CD14-positive monocyte (primary cell): ENCODE data around the gene RAB43. TPM values are rescaled to one million over a fixed set of nuclear protein-coding genes. Genes with fewer than 3 reads are reported as not detected.

Experiments
- DNase-seq, 3 donors: peaks; one replicate each; pipeline ENCODE4 v3.0.0-alpha.2; 2011 to 2022
- H2AFZ ChIP-seq: 2 replicates; pipeline ENCODE4 v1.6.0; 2012; ENCODE audit warnings: mild to moderate bottlenecking, low read depth, low read length, inconsistent platforms; ENCODE audit not compliant: insufficient read depth, poor library complexity, severe bottlenecking
- H3K27ac ChIP-seq, 2 donors: 1 replicate in 1 of 2; 2 replicates in 1 of 2; pipeline ENCODE4 v1.5.1; 2012 to 2013; ENCODE audit warnings: low read length in 2 of 2, control low read depth in 1 of 2, inconsistent platforms in 1 of 2, low read depth in 1 of 2, mild to moderate bottlenecking in 1 of 2
- H3K27me3 ChIP-seq, 2 donors: one replicate each; pipeline versions ENCODE4 v1.6.0 to v1.6.1; 2011 to 2013; ENCODE audit warnings: low read length in 2 of 2; ENCODE audit not compliant: control insufficient read depth in 2 of 2, insufficient read depth in 2 of 2
- H3K36me3 ChIP-seq, 2 donors: replicated peaks in 1 of 2; 1 replicate in 1 of 2; 2 replicates in 1 of 2; pipeline versions ENCODE4 v1.5.1 to v1.6.1; 2012 to 2013; ENCODE audit warnings: low read length in 2 of 2, control low read depth in 1 of 2, inconsistent platforms in 1 of 2, mild to moderate bottlenecking in 1 of 2; ENCODE audit not compliant: insufficient read depth in 2 of 2, control insufficient read depth in 1 of 2
- H3K4me1 ChIP-seq, 2 donors: 1 replicate in 1 of 2; 2 replicates in 1 of 2; pipeline versions ENCODE4 v1.5.1 to v1.6.1; 2012 to 2013; ENCODE audit warnings: low read length in 2 of 2, control low read depth in 1 of 2, inconsistent platforms in 1 of 2, mild to moderate bottlenecking in 1 of 2, moderate library complexity in 1 of 2; ENCODE audit not compliant: insufficient read depth in 2 of 2, control insufficient read depth in 1 of 2
- H3K4me2 ChIP-seq: replicated peaks from 2 replicates; pipeline ENCODE3; 2012; ENCODE audit warnings: low read length, moderate library complexity, mild to moderate bottlenecking; ENCODE audit not compliant: poor library complexity, severe bottlenecking; ENCODE audit errors: extremely low read depth
- H3K4me3 ChIP-seq, 3 experiments: fragments of 200-600 bp in 1 of 3; sonication (generic) in 1 of 3; replicated peaks in 1 of 3; 1 replicate in 2 of 3; 2 replicates in 1 of 3; pipeline ENCODE4 v1.5.1; 2011 to 2013; ENCODE audit warnings: low read length in 3 of 3, mild to moderate bottlenecking in 3 of 3, control low read depth in 2 of 3, low read depth in 2 of 3, inconsistent platforms in 1 of 3, moderate library complexity in 1 of 3
- H3K79me2 ChIP-seq: 2 replicates; pipeline ENCODE4 v1.6.0; 2012; ENCODE audit warnings: mild to moderate bottlenecking, control low read depth, inconsistent platforms, low read length, moderate library complexity; ENCODE audit not compliant: insufficient read depth
- H3K9ac ChIP-seq: 2 replicates; pipeline ENCODE4 v1.6.0; 2017; ENCODE audit warnings: low read length, mild to moderate bottlenecking; ENCODE audit not compliant: insufficient read depth, poor library complexity, severe bottlenecking
- H3K9me3 ChIP-seq, 2 donors: replicated peaks in 1 of 2; 1 replicate in 1 of 2; 2 replicates in 1 of 2; pipeline versions ENCODE4 v1.5.1 to v1.6.1; 2012 to 2013; ENCODE audit warnings: low read length in 2 of 2, control low read depth in 1 of 2; ENCODE audit not compliant: control insufficient read depth in 1 of 2, insufficient read depth in 1 of 2
- H4K20me1 ChIP-seq: 2 replicates; pipeline ENCODE4 v1.6.0; 2012; ENCODE audit warnings: mild to moderate bottlenecking, low read length, control low read depth, moderate library complexity; ENCODE audit not compliant: insufficient read depth
- H3K27ac Mint-ChIP-seq, 7 donors: one replicate each; pipeline ENCODE4 v1.8.0; 2020; ENCODE audit warnings: mild to moderate bottlenecking in 7 of 7, mixed read lengths in 7 of 7, moderate library complexity in 6 of 7, inconsistent platforms in 2 of 7
- H3K27me3 Mint-ChIP-seq, 3 donors: one replicate each; pipeline ENCODE4 v1.8.0; 2021 to 2022; ENCODE audit warnings: low read depth in 3 of 3, mild to moderate bottlenecking in 3 of 3, mixed read lengths in 3 of 3, moderate library complexity in 3 of 3, inconsistent platforms in 1 of 3
- H3K36me3 Mint-ChIP-seq, 2 donors: one replicate each; pipeline ENCODE4 v1.8.0; 2020; ENCODE audit warnings: mixed read lengths in 2 of 2, inconsistent platforms in 1 of 2, mild to moderate bottlenecking in 1 of 2
- H3K4me1 Mint-ChIP-seq: one replicate; pipeline ENCODE4 v1.8.0; 2020; ENCODE audit warnings: mild to moderate bottlenecking, mixed read lengths
- H3K4me3 Mint-ChIP-seq, 2 donors: one replicate each; pipeline ENCODE4 v1.8.0; 2020; ENCODE audit warnings: mild to moderate bottlenecking in 2 of 2, mixed read lengths in 2 of 2, moderate library complexity in 1 of 2
- H3K9me3 Mint-ChIP-seq, 7 donors: one replicate each; pipeline ENCODE4 v1.8.0; 2020 to 2022; ENCODE audit warnings: mixed read lengths in 7 of 7, mild to moderate bottlenecking in 6 of 7, moderate library complexity in 6 of 7, inconsistent platforms in 2 of 7
- CTCF ChIP-seq: fragments of 200-600 bp; IDR thresholded peaks from one replicate; pipeline ENCODE4 v1.8.0; 2022; ENCODE audit warnings: antibody characterized with exemption, mild to moderate bottlenecking
- WGBS: methylation state at CpG from one replicate; pipeline ENCODE4 v1.1.5; 2013; ENCODE audit warnings: missing lambda C conversion rate; ENCODE audit not compliant: insufficient coverage; 5-methylcytosine and 5-hydroxymethylcytosine counted together
- intact Hi-C, 2 donors: fragments of 100-400 bp; cut with micrococcal nuclease; formaldehyde crosslinking; loops; one replicate each; pipeline versions ENCODE4 v1.15.0 to v1.15.1; 2023
- polyA plus RNA-seq, 3 donors: library from polyadenylated mRNA; depleted of rRNA in 1 of 3; unstranded in 2 of 3; stranded (reverse) in 1 of 3; fragments of 300-500 nt in 2 of 3; fragments of >200 nt in 1 of 3; fragmentation: Illumina TruSeq in 2 of 3; gene quantifications; 1 replicate in 2 of 3; 2 replicates in 1 of 3; pipeline ENCODE4 v1.2.3, GENCODE V29; 2012 to 2021

RAB43 gene
- polyA plus RNA-seq, 3 donors, result 7.1 to 15.5 (median 8.5) TPM

DNA sequence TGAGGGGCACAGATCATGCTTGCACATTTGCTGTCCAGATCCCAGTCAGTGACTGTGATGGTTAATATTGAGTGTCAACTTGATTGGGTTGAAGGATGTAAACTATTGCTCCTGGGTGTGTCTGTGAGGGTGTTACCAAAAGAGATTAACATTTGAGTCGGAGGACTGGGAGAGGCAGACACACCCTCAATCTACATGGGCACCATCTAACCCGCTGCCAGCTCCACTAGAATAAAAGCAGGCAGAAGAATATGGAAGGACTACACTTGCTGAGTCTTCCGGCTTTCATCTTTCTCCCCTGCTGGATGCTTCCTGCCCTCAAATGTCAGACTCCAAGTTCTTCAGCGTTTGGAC, 55.9 kb downstream of the RAB43 start:
- no peak overlapping the region for H2AFZ ChIP-seq
- no peak overlapping the region for H3K4me3 ChIP-seq
- H3K9me3 ChIP-seq, result peaks cover 0 to 4% of the 10 kb centered on the region in 2 donors
- H3K27ac ChIP-seq, result no peak overlapping the region
- H3K27ac Mint-ChIP-seq, result no peak overlapping the region
- no peak for DNase-seq
- H3K27me3 ChIP-seq, result peaks cover 0 to 3% of the 10 kb centered on the region in 2 donors
- H3K27me3 Mint-ChIP-seq, result peaks cover 5 to 12% (median 11%) of the 10 kb centered on the region in 3 donors
- H3K4me1 Mint-ChIP-seq, result peaks cover 10% of the 10 kb centered on the region
- peaks cover 6 to 16% (median 14%) of the 10 kb centered on the region in 7 donors for H3K9me3 Mint-ChIP-seq
- no peaks in the 10 kb centered on the region for H4K20me1 ChIP-seq
- no peaks in the 10 kb centered on the region for H3K36me3 ChIP-seq
- intact Hi-C loops, result no loop called here
- peaks cover 4 to 10% of the 10 kb centered on the region in 2 donors for H3K4me1 ChIP-seq
- no peaks in the 10 kb centered on the region for H3K79me2 ChIP-seq
- H3K4me3 Mint-ChIP-seq, result no peak overlapping the region
- peaks cover 0 to 3% of the 10 kb centered on the region in 2 donors for H3K36me3 Mint-ChIP-seq
- WGBS, result 94% methylated on average over 3 of the region's 4 CpGs
- H3K9ac ChIP-seq, result no peak overlapping the region
- no peak for TF ChIP-seq CTCF
- no peak overlapping the region for H3K4me2 ChIP-seq

DNA sequence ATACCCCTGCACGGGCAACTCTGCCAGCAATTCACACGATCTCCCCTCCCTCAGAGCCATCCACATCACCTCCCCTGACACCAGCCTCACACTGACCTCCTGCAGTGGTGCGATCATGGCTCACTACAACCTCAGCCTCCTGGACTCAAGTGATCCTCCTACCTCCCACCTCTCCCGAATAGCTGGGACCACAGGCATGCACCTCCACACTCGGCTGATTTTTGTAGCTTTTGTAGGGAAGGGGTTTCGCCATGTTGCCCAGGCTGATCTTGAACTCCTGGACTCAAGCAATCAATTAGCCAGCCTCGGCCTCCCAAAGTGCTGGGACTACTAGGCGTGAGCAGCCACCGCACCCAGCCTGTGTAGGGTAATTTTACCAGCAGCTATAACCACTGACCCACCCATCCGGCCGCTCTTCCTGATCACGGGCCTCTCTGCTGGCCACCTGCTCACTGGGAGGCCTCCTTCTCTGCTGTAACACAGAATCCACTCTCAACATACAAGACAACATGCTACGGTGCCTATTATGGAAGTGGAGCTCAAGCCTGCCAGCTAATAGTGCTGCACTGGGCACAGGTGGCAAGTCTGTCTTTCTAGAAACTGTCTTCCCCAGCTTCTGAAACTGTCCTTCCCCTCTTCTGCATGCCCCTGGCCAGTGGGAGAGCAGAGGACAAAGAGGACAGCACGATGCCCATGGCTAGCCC, 56.4 kb downstream of the RAB43 start:
- Mint-ChIP-seq H3K27me3 (peaks cover 5 to 11% (median 9%) of the 10 kb centered on the region in 3 donors), H3K4me3 (no peak overlapping the region), H3K9me3 (peaks cover 6 to 16% (median 14%) of the 10 kb centered on the region in 7 donors), H3K27ac (peak overlapping the region in 2 of 7 donors; percentile 9 to 10), H3K4me1 (peaks cover 12% of the 10 kb centered on the region), H3K36me3 (peaks cover 0 to 3% of the 10 kb centered on the region in 2 donors)
- intact Hi-C loops, result no loop called here
- H3K4me3 ChIP-seq, result no peak overlapping the region
- no peak overlapping the region for H3K9ac ChIP-seq
- H4K20me1 ChIP-seq, result no peaks in the 10 kb centered on the region
- no peaks in the 10 kb centered on the region for H3K79me2 ChIP-seq
- H3K9me3 ChIP-seq, result peaks cover 0 to 4% of the 10 kb centered on the region in 2 donors
- no peak for DNase-seq
- WGBS, result 94% methylated on average over 8 of the region's 14 CpGs
- no peak overlapping the region for H3K27ac ChIP-seq
- H3K27me3 ChIP-seq, result peaks cover 0 to 3% of the 10 kb centered on the region in 2 donors
- no peak overlapping the region for H3K4me2 ChIP-seq
- no peaks in the 10 kb centered on the region for H3K36me3 ChIP-seq
- no peak overlapping the region for H2AFZ ChIP-seq
- peaks cover 9 to 15% of the 10 kb centered on the region in 2 donors for H3K4me1 ChIP-seq
- no peak for TF ChIP-seq CTCF
